Tibial nerve (tissue), 4 donors: Measurements from ENCODE around the gene TCEA3. TPM values are rescaled to one million over a fixed set of nuclear protein-coding genes. Genes with fewer than 3 reads are reported as not detected.

Source experiments
- DNase-seq, 2 donors: peaks; one replicate each; pipeline ENCODE4 v3.0.0-alpha.2; 2019; ENCODE audit warnings: low spot score in 2 of 2
- H3K27ac ChIP-seq, 4 donors: fragments of 200-600 bp; sonication (generic) in 3 of 4; one replicate each; pipeline ENCODE4 v1.5.1; 2017 to 2019; ENCODE audit warnings: mild to moderate bottlenecking in 1 of 4
- H3K27me3 ChIP-seq, 2 donors: fragments of 200-600 bp; sonication (generic) in 1 of 2; one replicate each; pipeline versions ENCODE4 v1.5.1 to v1.6.0; 2017 to 2019
- H3K36me3 ChIP-seq, 3 donors: fragments of 200-600 bp; sonication (generic); one replicate each; pipeline ENCODE4 v1.5.1; 2018 to 2019
- H3K4me1 ChIP-seq, 4 donors: fragments of 200-600 bp; sonication (generic) in 3 of 4; one replicate each; pipeline ENCODE4 v1.5.1; 2017 to 2019
- H3K4me3 ChIP-seq, 4 donors: fragments of 200-600 bp; sonication (generic) in 3 of 4; one replicate each; pipeline ENCODE4 v1.5.1; 2017 to 2019; ENCODE audit warnings: mild to moderate bottlenecking in 1 of 4, moderate library complexity in 1 of 4
- H3K9me3 ChIP-seq, 4 donors: fragments of 200-600 bp; sonication (generic) in 3 of 4; one replicate each; pipeline ENCODE4 v1.5.1; 2017 to 2019
- CTCF ChIP-seq, 5 experiments: fragments of 200-600 bp in 3 of 5; fragments of 450-650 bp in 2 of 5; sonication (generic) in 3 of 5; IDR thresholded peaks; one replicate each; pipeline ENCODE4 v1.5.1; 2016 to 2019; ENCODE audit warnings: antibody characterized with exemption in 5 of 5, mild to moderate bottlenecking in 3 of 5, moderate library complexity in 2 of 5
- EP300 ChIP-seq, 2 donors: sonication (generic); formaldehyde crosslinking; IDR thresholded peaks; one replicate each; pipeline ENCODE4 v1.6.1; 2017; ENCODE audit warnings: antibody characterized with exemption in 2 of 2, mild to moderate bottlenecking in 1 of 2
- POLR2A ChIP-seq, 2 donors: fragments of 450-650 bp; IDR thresholded peaks; one replicate each; pipeline ENCODE4 v1.6.1; 2017; ENCODE audit warnings: antibody characterized with exemption in 2 of 2, mild to moderate bottlenecking in 2 of 2, moderate library complexity in 2 of 2
- WGBS, 2 donors: methylation state at CpG; one replicate each; pipeline ENCODE4 v1.1.5; 2018; 5-methylcytosine and 5-hydroxymethylcytosine counted together
- total RNA-seq, 4 donors: library from RNA; depleted of rRNA; stranded (reverse); fragments of >200 nt; gene quantifications; one replicate each; pipeline ENCODE4 v1.1.0, GENCODE V29; 2016

TCEA3 gene
- total RNA-seq, 4 donors from 2014 or later, result 21.0 to 48.5 (median 38.8) TPM

GRCh38 chr1:23395154-23395724, 29.3 kb downstream of the TCEA3 start:
- WGBS, 2 donors, result 26 to 28% methylated on average over 8 of the region's 8 CpGs
- H3K27ac ChIP-seq, result peak overlapping the region in 3 of 4 donors; percentile 43 to 90 (median 85)

GRCh38 chr1:23394684-23395083, 29.9 kb downstream of the TCEA3 start:
- Histone ChIP-seq H3K4me1 (peaks cover 0 to 29% (median 14%) of the 10 kb centered on the region in 4 donors), H3K9me3 (no peaks in the 10 kb centered on the region), H3K36me3 (peaks cover 0 to 14% (median 0%) of the 10 kb centered on the region in 3 donors), H3K4me3 (no peak overlapping the region), H3K27ac (peak overlapping the region in 3 of 4 donors; percentile 66 to 90 (median 85)), H3K27me3 (no peaks in the 10 kb centered on the region)
- DNase-seq, result peak; percentile 47 to 69
- TF ChIP-seq POLR2A (IDR thresholded peaks at IDR 0.05), result no peak
- TF ChIP-seq EP300 (IDR thresholded peaks at IDR 0.05), result peak in 1 of 2 donors; percentile 72
- TF ChIP-seq CTCF (IDR thresholded peaks at IDR 0.05), result no peak
- 19 to 20% methylated on average over 7 of the region's 7 CpGs for WGBS, 2 donors

More at GRCh38 chr1:23395154-23395724, 29.3 kb downstream of the TCEA3 start:
- no peaks in the 10 kb centered on the region for H3K9me3 ChIP-seq
- no peak overlapping the region for H3K4me3 ChIP-seq
- no peaks in the 10 kb centered on the region for H3K27me3 ChIP-seq
- TF ChIP-seq POLR2A (IDR thresholded peaks at IDR 0.05) (no peak), EP300 (IDR thresholded peaks at IDR 0.05) (no peak)
- H3K4me1 ChIP-seq, result peaks cover 0 to 29% (median 14%) of the 10 kb centered on the region in 4 donors
- H3K36me3 ChIP-seq, result peaks cover 0 to 14% (median 0%) of the 10 kb centered on the region in 3 donors
- no peak for DNase-seq

- H3K4me1 ChIP-seq, result peaks cover 0 to 29% (median 14%) of the 10 kb centered on the region in 4 donors
- TF ChIP-seq POLR2A (IDR thresholded peaks at IDR 0.05), result no peak
- no peak for TF ChIP-seq CTCF (IDR thresholded peaks at IDR 0.05)
- no peak for TF ChIP-seq EP300 (IDR thresholded peaks at IDR 0.05)
- H3K27ac ChIP-seq, result peak overlapping the region in 3 of 4 donors; percentile 66 to 90 (median 85)
- DNase-seq, result no peak
- no peaks in the 10 kb centered on the region for H3K27me3 ChIP-seq
- 56 to 76% methylated on average over 4 of the region's 4 CpGs for WGBS, 2 donors
- peaks cover 0 to 12% (median 0%) of the 10 kb centered on the region in 3 donors for H3K36me3 ChIP-seq
- H3K9me3 ChIP-seq, result no peaks in the 10 kb centered on the region
- H3K4me3 ChIP-seq, result no peak overlapping the region
These were observed 30.4 kb downstream of the TCEA3 start for GRCh38 chr1:23394181-23394580.

- DNase-seq, result peak; percentile 26 to 54
- peak overlapping the region in 3 of 4 donors; percentile 66 to 90 (median 85) for H3K27ac ChIP-seq
- H3K4me1 ChIP-seq, result peaks cover 0 to 29% (median 14%) of the 10 kb centered on the region in 4 donors
- no peak overlapping the region for H3K4me3 ChIP-seq
- H3K9me3 ChIP-seq, result no peaks in the 10 kb centered on the region
- H3K27me3 ChIP-seq, result no peaks in the 10 kb centered on the region
- WGBS, 2 donors, result 83 to 85% methylated on average over 15 of the region's 15 CpGs
- peaks cover 0 to 11% (median 0%) of the 10 kb centered on the region in 3 donors for H3K36me3 ChIP-seq
- TF ChIP-seq POLR2A (IDR thresholded peaks at IDR 0.05) (no peak), EP300 (IDR thresholded peaks at IDR 0.05) (peak in 1 of 2 donors; percentile 7), CTCF (IDR thresholded peaks at IDR 0.05) (no peak)
These were observed 30.8 kb downstream of the TCEA3 start for GRCh38 chr1:23393706-23394105.

- Histone ChIP-seq H3K27me3 (no peaks in the 10 kb centered on the region), H3K4me3 (no peak overlapping the region), H3K9me3 (no peaks in the 10 kb centered on the region), H3K36me3 (peaks cover 0 to 14% (median 0%) of the 10 kb centered on the region in 3 donors), H3K27ac (no peak overlapping the region), H3K4me1 (peaks cover 0 to 29% (median 14%) of the 10 kb centered on the region in 4 donors)
- 70 to 73% methylated on average over 2 of the region's 2 CpGs for WGBS, 2 donors
- no peak for DNase-seq
- TF ChIP-seq EP300 (IDR thresholded peaks at IDR 0.05) (no peak), CTCF (IDR thresholded peaks at IDR 0.05) (no peak), POLR2A (IDR thresholded peaks at IDR 0.05) (no peak)
These were observed 32.3 kb downstream of the TCEA3 start for GRCh38 chr1:23392125-23392855.
